Ovary (tissue), 9 donors: ENCODE measurements around the gene ZNF653. TPM values are rescaled to one million over a fixed set of nuclear protein-coding genes. Genes with fewer than 3 reads are reported as not detected.

ENCODE experiments used
- DNase-seq, 5 donors: peaks; one replicate each; pipeline ENCODE4 v3.0.0-alpha.2; 2019 to 2020
- H3K27ac ChIP-seq, 2 donors: fragments of 200-600 bp; one replicate each; pipeline versions ENCODE4 v1.5.1 to v1.8.0; 2019 to 2022
- H3K27me3 ChIP-seq: fragments of 200-600 bp; one replicate; pipeline ENCODE4 v1.8.0; 2022
- H3K36me3 ChIP-seq: fragments of 200-600 bp; sonication (generic); one replicate; pipeline ENCODE4 v1.5.1; 2019
- H3K4me1 ChIP-seq: one replicate; pipeline ENCODE4 v1.8.1; 2013; ENCODE audit warnings: mild to moderate bottlenecking, moderate library complexity; ENCODE audit not compliant: insufficient read depth
- H3K4me3 ChIP-seq: fragments of 200-600 bp; sonication (generic); one replicate; pipeline ENCODE4 v1.5.1; 2017
- H3K9me3 ChIP-seq, 2 donors: fragments of 200-600 bp in 1 of 2; sonication (generic) in 1 of 2; one replicate each; pipeline versions ENCODE4 v1.5.1 to v1.8.1; 2013 to 2019; ENCODE audit warnings: mild to moderate bottlenecking in 1 of 2, moderate library complexity in 1 of 2
- CTCF ChIP-seq, 3 donors: fragments of 450-650 bp in 2 of 3; fragments of 200-600 bp in 1 of 3; IDR thresholded peaks; one replicate each; pipeline versions ENCODE4 v1.5.1 to v1.8.0; 2016 to 2022; ENCODE audit warnings: antibody characterized with exemption in 3 of 3, mild to moderate bottlenecking in 1 of 3
- EP300 ChIP-seq: sonication (generic); formaldehyde crosslinking; IDR thresholded peaks from one replicate; pipeline ENCODE4 v1.6.1; 2017; ENCODE audit warnings: antibody characterized with exemption
- POLR2A ChIP-seq: fragments of 450-650 bp; IDR thresholded peaks from one replicate; pipeline ENCODE4 v1.6.1; 2017; ENCODE audit warnings: antibody characterized with exemption, mild to moderate bottlenecking, moderate library complexity
- WGBS, 3 donors: extraction: QIAGEN DNeasy Blood & Tissue Kit in 1 of 3; methylation state at CpG; one replicate each; pipeline versions ENCODE4 v1.1.5 to v1.1.7; 2013 to 2017; 5-methylcytosine and 5-hydroxymethylcytosine counted together
- intact Hi-C, 4 donors: fragments of 100-400 bp; cut with DNase I; formaldehyde crosslinking; loops; one replicate each; pipeline versions ENCODE4 v1.11.0 to v1.15.1; 2022 to 2023
- polyA plus RNA-seq, 2 donors: library from polyadenylated mRNA; stranded (reverse); fragments of 200-250 nt in 1 of 2; fragments of 350-450 nt in 1 of 2; fragmentation: Illumina TruSeq in 1 of 2; extraction: RNeasy Lipid Tissue Mini Kit (QIAGEN cat#74804) in 1 of 2; gene quantifications; one replicate each; pipeline ENCODE4 v1.2.3, GENCODE V29; 2013 to 2014
- total RNA-seq, 7 donors: library from RNA; depleted of rRNA in 2 of 7; stranded (reverse); fragments of >200 nt in 2 of 7; fragmentation: NEBNext Ultra II Directional in 3 of 7; extraction: Animal tissue kit (Norgen Biotek cat#: 25700) in 3 of 7; gene quantifications; one replicate each; pipeline versions ENCODE4 v1.1.0 to v1.2.4, GENCODE V29; 2016 to 2023
- donor health status: DM: no; HTN: no; CAD: no; lungs with moderate emphysema.
- donor health status: DM: no; HTN: no; CAD: no.
- donor health status: Bipolar disorder and iron deficiency.
- donor health status: DM: yes; HTN: yes; CAD: no.
- donor health status: DM: no; HTN: no; CAD: no.
- donor health status: DM: yes; HTN: yes; CAD: no.

The ZNF653 gene
- total and polyA plus RNA-seq, 9 donors: 2.9 to 16.8 (median 10.7) TPM

- Histone ChIP-seq H3K27me3 (no peaks in the 10 kb centered on the region), H3K4me3 (no peak overlapping the region), H3K36me3 (no peaks in the 10 kb centered on the region), H3K27ac (no peak overlapping the region), H3K4me1 (peaks cover 3% of the 10 kb centered on the region), H3K9me3 (no peaks in the 10 kb centered on the region)
- no peak for TF ChIP-seq CTCF (IDR thresholded peaks at IDR 0.05)
- no peak for TF ChIP-seq EP300
- TF ChIP-seq POLR2A: no peak
- WGBS, 3 donors: 92 to 95% (median 94%) methylated on average over 8 of the region's 8 CpGs
- DNase-seq: no peak
- intact Hi-C loops: no loop called here
Observed at GRCh38 chr19:11510444-11510843, 4.8 kb upstream of the ZNF653 start.

DNA sequence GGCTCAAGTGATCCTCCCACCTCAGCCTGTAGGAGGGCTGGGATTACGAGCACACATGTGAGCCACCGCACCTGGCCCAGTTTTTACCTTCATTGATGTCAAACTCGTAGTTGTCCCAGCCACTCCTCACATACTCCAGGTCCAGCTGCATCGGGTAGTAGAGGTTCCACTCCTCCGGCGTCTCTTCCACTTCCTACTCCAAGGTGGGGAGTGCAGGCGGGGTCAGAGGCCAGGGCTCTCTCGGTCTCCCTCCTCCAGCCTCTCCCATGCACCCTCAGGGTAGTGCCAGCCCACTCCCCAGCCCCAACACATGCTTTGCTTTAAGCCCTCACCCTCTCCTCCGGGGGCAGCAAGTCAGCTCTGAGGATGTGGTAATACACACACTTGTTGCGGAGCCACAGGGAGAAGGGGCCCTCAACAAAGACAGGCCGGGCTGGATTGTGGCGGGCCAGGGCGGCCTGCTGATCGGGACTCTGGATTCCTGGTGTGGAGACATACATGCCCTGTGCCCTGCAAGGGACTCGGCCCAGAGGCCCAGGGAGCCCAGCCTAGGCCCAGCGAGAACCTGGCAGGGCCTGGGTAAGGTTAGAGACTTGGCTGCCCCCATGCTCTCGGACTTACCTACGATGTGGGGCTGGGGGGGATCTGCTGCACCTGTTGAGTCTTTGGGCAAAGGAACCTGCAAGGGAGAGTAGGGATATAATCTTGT, 1.9 kb upstream of the ZNF653 start:
- H3K27me3 ChIP-seq: no peaks in the 10 kb centered on the region
- H3K9me3 ChIP-seq: no peaks in the 10 kb centered on the region
- H3K27ac ChIP-seq: no peak overlapping the region
- 80 to 83% (median 83%) methylated on average over 17 to 18 of the region's 18 CpGs for WGBS, 3 donors
- no peaks in the 10 kb centered on the region for H3K36me3 ChIP-seq
- DNase-seq: no peak
- intact Hi-C loops: no loop called here
- no peak for TF ChIP-seq EP300
- TF ChIP-seq CTCF (IDR thresholded peaks at IDR 0.05): no peak
- TF ChIP-seq POLR2A: no peak
- H3K4me1 ChIP-seq: peaks cover 3% of the 10 kb centered on the region
- H3K4me3 ChIP-seq: no peak overlapping the region

- no peak overlapping the region for H3K4me3 ChIP-seq
- TF ChIP-seq CTCF (IDR thresholded peaks at IDR 0.05) (no peak), POLR2A (no peak), EP300 (no peak)
- H3K36me3 ChIP-seq: no peaks in the 10 kb centered on the region
- 83 to 90% (median 84%) methylated on average over 6 of the region's 6 CpGs for WGBS, 3 donors
- no peaks in the 10 kb centered on the region for H3K9me3 ChIP-seq
- peaks cover 3% of the 10 kb centered on the region for H3K4me1 ChIP-seq
- peak in 1 of 5 donors; percentile 24 for DNase-seq
- no peaks in the 10 kb centered on the region for H3K27me3 ChIP-seq
- no peak overlapping the region for H3K27ac ChIP-seq
- intact Hi-C loops: no loop called here
Observed at GRCh38 chr19:11506967-11507366, 1.3 kb upstream of the ZNF653 start.

DNA sequence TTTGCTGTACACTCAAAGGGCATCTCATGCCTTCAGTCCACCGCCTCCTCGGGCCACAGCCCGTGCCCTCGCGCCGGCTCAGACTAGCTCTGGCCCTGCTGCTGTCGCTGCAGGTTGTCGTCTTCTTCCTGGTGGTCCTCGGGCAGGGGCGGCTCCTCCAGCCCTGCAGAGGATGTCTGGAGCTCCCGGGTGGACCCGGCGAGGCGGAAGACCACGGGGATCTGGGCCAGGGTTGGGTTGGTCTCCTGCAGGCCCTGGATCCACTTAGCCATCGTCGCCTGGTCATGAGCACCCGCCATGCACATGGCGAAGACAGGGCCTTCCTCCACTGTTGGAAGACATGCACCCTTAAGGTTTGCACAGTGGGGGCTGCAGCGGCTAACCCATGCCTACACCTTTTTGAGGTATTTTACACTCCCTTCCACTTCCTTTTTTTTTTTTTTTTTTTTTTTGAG, 489 bp upstream of the ZNF653 start:
- 23 to 39% (median 28%) methylated on average over 13 to 20 of the region's 20 CpGs for WGBS, 3 donors
- intact Hi-C loops: no loop called here
- H3K27me3 ChIP-seq: no peaks in the 10 kb centered on the region
- peak overlapping the region in 1 of 2 donors; percentile 91 for H3K27ac ChIP-seq
- DNase-seq: no peak
- H3K4me1 ChIP-seq: peaks cover 3% of the 10 kb centered on the region
- H3K4me3 ChIP-seq: peak overlapping the region; percentile 91
- TF ChIP-seq POLR2A (no peak), EP300 (no peak), CTCF (IDR thresholded peaks at IDR 0.05) (no peak)
- H3K36me3 ChIP-seq: no peaks in the 10 kb centered on the region
- no peaks in the 10 kb centered on the region for H3K9me3 ChIP-seq
